Measurements from ENCODE around the gene NME4.

DNA sequence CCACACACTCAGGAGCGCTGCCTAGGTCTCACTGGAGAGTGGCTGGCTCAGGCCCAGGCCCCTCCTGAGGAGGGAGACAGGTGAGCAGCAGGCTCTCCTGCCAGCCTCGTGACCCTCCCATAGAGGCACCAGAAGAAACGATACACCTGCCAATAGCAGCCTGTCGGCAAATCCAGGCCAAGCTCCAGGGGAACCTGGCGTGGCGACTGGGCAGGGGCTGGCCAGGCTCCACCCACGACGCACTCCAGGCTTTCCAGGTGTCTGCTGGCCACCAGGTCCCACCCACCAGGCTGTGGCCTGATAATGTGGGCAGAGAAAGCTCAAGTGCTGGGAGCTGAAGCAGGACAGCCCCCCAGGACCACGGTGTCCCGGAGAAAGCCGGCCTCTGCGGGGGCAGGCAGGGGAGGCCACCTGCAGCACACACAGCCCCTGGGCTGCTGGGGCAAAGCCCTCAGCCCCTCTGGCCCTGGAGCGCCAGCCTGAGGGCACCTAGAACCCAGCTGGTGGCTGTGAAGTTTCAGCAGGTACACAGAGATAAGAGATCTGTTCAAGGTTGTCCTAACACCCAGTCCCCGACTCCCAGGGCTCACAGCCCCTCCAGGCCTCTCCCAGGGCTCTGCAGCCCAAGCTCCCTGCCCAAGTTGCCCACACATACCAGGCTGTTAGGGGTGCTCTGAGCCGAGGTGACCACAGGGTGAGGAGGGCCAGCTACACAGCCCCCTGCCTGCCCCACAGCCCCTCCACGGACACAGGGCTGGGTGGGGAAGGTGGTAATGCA lies 17.6 kb upstream of the NME4 start:
- TF ChIP-seq, protein P1, sequence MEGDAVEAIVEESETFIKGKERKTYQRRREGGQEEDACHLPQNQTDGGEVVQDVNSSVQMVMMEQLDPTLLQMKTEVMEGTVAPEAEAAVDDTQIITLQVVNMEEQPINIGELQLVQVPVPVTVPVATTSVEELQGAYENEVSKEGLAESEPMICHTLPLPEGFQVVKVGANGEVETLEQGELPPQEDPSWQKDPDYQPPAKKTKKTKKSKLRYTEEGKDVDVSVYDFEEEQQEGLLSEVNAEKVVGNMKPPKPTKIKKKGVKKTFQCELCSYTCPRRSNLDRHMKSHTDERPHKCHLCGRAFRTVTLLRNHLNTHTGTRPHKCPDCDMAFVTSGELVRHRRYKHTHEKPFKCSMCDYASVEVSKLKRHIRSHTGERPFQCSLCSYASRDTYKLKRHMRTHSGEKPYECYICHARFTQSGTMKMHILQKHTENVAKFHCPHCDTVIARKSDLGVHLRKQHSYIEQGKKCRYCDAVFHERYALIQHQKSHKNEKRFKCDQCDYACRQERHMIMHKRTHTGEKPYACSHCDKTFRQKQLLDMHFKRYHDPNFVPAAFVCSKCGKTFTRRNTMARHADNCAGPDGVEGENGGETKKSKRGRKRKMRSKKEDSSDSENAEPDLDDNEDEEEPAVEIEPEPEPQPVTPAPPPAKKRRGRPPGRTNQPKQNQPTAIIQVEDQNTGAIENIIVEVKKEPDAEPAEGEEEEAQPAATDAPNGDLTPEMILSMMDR (IDR thresholded peaks at IDR 0.05), result no peak
- TF ChIP-seq POLR2A (IDR thresholded peaks at IDR 0.05) (no peak), EP300 (IDR thresholded peaks at IDR 0.05) (no peak)
